Spleen (tissue), 7 donors: ENCODE results near the gene KCNG1.

Experiments used
- CTCF ChIP-seq, 11 experiments: fragments of 200-600 bp in 7 of 11; fragments of 450-650 bp in 4 of 11; sonication (generic) in 4 of 11; IDR thresholded peaks in 8 of 11; conservative IDR thresholded peaks in 3 of 11; 1 replicate in 7 of 11; 2 replicates in 4 of 11; pipeline versions ENCODE4 v1.4.0 to v1.8.0; 2016 to 2021; ENCODE audit warnings: antibody characterized with exemption in 11 of 11, inconsistent platforms in 4 of 11, mild to moderate bottlenecking in 1 of 11
- POLR2A ChIP-seq, 3 donors: fragments of 450-650 bp; IDR thresholded peaks; one replicate each; pipeline ENCODE4 v1.5.1; 2017; ENCODE audit warnings: antibody characterized with exemption in 3 of 3, mild to moderate bottlenecking in 1 of 3
- donor health status: DM: no; HTN: no; CAD: no; lungs with moderate emphysema.
- donor health status: DM: no; HTN: no; CAD: no.
- donor health status: DM: no; HTN: no; CAD: no.

DNA sequence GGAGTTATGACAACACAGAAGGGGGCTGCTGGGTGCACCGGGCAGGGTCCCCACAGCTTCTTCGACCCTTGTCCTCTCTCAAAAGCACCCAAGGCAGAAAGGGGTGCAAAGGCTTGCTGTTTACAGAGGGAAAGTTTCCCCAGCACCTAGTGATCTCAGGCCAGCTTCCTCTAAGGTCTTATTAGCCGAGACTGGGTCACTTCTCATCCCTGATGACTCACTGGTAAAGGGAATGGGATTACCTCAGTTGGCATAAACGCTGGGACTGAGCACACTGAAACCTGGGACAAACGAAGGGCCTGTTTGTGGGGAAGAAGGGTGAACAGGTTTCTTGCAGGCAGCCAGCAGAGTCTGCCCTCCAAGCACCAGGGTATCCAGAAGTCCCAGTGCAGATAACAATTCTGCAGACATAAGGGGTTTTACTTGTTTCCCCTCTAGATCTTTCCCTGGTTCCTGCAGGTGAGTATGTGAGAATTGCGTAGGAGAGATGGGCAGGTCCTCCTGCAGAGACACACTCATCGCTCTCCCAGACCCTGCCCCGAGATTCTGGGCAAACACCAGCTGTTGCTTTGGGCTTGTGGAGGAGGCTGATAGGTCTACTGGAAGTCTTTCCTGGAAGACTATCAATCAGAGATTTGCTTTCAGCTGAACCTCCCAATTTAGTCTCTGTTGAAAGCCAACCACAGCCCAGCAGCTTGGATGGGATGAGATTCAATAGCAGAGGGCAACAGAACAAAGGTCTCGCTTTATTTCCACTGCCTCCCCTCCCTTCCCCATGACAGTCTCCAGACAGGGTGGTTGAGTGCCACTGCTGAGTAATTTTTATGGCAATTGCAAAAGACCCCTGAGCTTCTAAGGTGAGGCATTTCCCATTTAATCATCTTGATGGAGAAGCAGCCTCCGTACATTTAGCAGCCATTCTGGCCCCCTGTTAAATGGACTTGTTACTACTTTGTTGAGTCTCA is 25.7 kb downstream of the KCNG1 start:
- TF ChIP-seq POLR2A (IDR thresholded peaks at IDR 0.05) (no peak), CTCF (IDR thresholded peaks at IDR 0.05 in 8 of 11, conservative IDR thresholded peaks at IDR 0.05 in 3 of 11) (no peak)
